Panc1 (cell line): ENCODE measurements around the gene AURKB.

Experiments used
- CTCF ChIP-seq: fragments of 450-650 bp; IDR thresholded peaks from 2 replicates; pipeline ENCODE4 v1.5.1; 2017; ENCODE audit warnings: mild to moderate bottlenecking
- POLR2AphosphoS5 ChIP-seq: IDR thresholded peaks from 2 replicates; pipeline ENCODE4 v1.6.1; 2012; ENCODE audit warnings: mild to moderate bottlenecking, low read depth, low read length, moderate library complexity
- REST ChIP-seq, 2 experiments: IDR thresholded peaks; 2 replicates each; pipeline ENCODE4 v1.6.1; 2011 to 2012; ENCODE audit warnings: low read depth in 2 of 2, control low read depth in 1 of 2, low read length in 1 of 2, mild to moderate bottlenecking in 1 of 2, moderate library complexity in 1 of 2; ENCODE audit not compliant: insufficient read depth in 1 of 2
- SIN3A ChIP-seq: IDR thresholded peaks from 2 replicates; pipeline ENCODE4 v1.6.1; 2012; ENCODE audit warnings: low read depth, mild to moderate bottlenecking, low read length, moderate library complexity, borderline replicate concordance; ENCODE audit not compliant: insufficient read depth
- TCF7L2 ChIP-seq: IDR thresholded peaks from 2 replicates; pipeline ENCODE4 v1.6.1; 2011; ENCODE audit warnings: mild to moderate bottlenecking, low read depth, low read length, inconsistent platforms

- TF ChIP-seq CTCF (no peak), POLR2AphosphoS5 (no peak), REST (IDR thresholded peaks at IDR 0.05; ENCODE audit: insufficient read depth in 1 of 2, low read depth in 2 of 2, low read length in 1 of 2) (no peak), TCF7L2 (no peak), SIN3A (no peak)
Observed at GRCh38 chr17:8161289-8162232, 48.8 kb downstream of the AURKB start.
